Activated CD8-positive, alpha-beta memory T cell treated with anti-CD3 and anti-CD28 coated beads, Interleukin-2, amount 50 U/mL, for 48 hours (primary cell): ENCODE measurements around the gene SRP72.
"Not testable (repeated sequence)": the region's sequence is repeated elsewhere in the genome, so short reads cannot be mapped to it uniquely, and the experiment has no call there.

Source experiments
- DNase-seq: peaks from one replicate; pipeline ENCODE4 v3.0.0-alpha.2; 2020

The SRP72 gene, protein sequence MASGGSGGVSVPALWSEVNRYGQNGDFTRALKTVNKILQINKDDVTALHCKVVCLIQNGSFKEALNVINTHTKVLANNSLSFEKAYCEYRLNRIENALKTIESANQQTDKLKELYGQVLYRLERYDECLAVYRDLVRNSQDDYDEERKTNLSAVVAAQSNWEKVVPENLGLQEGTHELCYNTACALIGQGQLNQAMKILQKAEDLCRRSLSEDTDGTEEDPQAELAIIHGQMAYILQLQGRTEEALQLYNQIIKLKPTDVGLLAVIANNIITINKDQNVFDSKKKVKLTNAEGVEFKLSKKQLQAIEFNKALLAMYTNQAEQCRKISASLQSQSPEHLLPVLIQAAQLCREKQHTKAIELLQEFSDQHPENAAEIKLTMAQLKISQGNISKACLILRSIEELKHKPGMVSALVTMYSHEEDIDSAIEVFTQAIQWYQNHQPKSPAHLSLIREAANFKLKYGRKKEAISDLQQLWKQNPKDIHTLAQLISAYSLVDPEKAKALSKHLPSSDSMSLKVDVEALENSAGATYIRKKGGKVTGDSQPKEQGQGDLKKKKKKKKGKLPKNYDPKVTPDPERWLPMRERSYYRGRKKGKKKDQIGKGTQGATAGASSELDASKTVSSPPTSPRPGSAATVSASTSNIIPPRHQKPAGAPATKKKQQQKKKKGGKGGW

GRCh38 chr4:56467284-56468096, at the start of gene SRP72:
SRP72 (plus strand) TSS chr4:56467617; CDS start chr4:56467636, 19 bp downstream.
- peak; percentile 90 for DNase-seq

DNA sequence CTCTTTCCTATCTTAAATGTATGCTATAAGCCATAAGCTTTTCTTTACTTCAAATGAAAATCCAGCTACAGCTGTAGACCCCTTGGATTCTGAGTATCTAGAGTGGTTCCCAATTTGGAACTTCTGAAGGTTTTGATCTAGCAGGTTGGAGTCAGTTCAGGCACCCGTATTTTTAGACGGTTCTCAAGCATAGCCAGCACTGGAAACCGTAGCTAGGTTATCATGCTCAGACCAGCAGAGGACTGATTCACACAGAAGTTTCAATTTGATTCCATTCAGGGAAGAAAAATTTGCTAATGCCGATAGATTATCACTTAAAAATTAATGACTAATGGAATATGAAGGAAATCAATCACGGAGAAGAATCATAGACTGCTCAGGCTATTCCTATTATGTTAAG, 43.2 kb upstream of the SRP72 start:
- no peak for DNase-seq

- DNase-seq, result no peak
Observed at GRCh38 chr4:56424697-56425514, 42.5 kb upstream of the SRP72 start.

- DNase-seq, result no peak
Observed at GRCh38 chr4:56425518-56425917, 41.9 kb upstream of the SRP72 start.

DNA sequence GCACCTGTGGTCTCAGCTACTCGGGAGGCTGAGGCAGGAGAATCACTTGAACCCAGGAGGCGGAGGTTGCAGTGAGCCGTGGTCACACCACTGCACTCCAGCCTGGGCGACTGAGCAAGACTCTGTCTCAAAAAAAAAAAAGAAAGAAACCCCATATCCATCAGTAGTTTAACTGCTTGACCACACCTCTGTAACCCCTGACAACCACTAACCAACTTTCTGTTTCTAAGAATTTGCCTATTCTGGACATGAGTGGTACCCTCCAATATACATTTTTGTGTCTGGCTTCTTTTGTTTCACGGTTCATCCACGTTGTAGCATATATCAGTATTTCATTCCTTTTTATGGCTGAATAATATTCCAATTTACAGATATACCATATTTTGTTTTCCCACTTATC, 41.1 kb upstream of the SRP72 start:
- DNase-seq, result no peak

DNA sequence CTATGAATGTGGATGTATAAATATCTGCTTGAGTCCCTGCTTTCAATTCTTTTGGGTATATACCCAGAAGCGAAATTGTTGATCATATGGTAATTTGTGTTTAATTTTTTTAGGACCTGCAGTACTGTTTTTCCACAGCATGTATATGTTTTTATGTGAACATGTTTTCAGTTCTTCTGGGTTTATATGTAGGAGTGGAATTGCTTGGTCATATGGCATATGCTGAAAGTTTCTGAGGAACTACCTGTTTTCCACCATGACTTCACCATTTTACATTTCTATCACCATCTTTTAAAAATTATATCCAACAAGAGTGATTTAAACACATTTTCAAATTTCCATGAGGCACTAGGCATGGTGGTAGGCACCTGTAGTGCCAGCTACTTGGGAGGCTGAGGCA, 40.2 kb upstream of the SRP72 start:
- no peak for DNase-seq

DNA sequence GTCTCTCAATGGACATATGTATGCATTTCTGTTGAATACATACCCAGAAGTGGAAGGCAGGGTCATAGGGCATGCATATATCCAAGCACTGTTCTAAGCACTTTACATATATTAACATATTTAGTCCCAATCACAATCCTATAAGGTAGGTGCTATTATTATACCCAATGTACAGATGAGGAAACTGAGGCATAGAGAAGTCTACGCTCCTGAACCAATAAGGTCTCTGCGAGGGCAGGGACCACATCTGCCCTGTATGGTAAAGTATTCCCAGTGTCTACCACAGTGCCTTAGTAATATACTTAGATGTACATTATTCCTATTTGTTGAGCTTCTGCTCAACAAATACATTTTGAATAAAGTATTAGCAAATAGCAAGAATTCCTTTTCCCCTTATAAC, 37.2 kb upstream of the SRP72 start:
- no peak for DNase-seq

DNA sequence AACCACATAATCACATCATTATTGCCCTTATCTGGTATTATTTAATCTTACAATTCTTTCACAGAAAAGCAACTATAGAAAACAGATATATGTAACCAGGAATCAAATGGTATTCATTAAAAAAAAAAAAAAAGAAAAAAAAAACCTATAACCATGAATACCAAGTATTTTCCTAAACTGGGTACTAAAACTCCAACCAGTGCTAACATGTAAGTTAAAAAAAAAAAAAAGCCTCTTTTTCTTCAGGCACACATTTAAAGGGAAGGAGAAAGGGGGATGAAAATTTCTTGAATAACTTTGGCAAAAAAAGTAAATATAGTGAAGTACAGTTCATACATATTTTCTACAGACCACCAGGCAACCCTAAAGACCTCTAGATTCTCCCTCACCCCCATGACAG, 34.1 kb upstream of the SRP72 start:
- DNase-seq, result no peak

GRCh38 chr4:56434599-56435139, 32.7 kb upstream of the SRP72 start:
- no peak for DNase-seq

DNA sequence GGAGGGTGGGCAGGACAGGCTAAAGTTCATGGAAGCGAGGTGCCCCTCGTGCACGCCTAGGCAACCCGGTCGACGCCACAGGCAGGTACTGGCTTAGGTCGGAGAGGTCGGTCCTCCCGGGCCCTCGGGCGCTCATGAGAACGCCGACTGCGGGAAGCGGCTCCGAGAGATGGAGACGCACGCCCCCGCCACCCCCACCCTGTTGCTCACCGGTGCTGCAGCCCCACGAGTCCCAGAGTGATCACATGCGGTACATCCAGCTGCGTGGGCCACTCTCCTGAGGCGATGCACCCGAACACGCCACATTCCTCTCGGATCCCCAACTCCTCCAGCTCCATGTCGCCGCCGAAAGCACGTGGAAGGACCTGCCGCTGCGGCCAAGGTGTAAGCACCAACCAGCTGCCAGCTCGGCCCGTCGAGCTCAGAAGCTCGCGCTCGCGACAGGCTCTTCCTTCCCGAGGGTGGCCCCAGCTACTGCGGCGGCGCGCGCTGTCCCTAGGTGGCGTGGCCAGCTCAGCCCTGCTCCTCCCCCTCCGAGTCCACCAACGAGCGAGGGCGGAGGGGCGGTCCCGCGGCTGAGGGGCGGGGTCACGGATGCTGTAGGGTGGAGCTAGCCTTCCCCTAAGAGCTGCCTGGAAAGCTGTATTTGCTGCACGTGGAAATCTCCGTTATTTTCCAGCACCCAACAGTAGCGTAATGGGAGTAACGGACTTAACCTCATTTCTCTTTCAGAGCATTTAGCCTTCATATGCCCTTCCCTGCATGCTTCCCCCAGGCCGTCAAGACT, 32.1 kb upstream of the SRP72 start, which contains the start of gene PPAT:
Gene PPAT (minus strand): TSS at position 476 of the 787 bp plus-strand sequence. CDS start 138 bp downstream, at position 338.
- DNase-seq, result peak; percentile 99

DNA sequence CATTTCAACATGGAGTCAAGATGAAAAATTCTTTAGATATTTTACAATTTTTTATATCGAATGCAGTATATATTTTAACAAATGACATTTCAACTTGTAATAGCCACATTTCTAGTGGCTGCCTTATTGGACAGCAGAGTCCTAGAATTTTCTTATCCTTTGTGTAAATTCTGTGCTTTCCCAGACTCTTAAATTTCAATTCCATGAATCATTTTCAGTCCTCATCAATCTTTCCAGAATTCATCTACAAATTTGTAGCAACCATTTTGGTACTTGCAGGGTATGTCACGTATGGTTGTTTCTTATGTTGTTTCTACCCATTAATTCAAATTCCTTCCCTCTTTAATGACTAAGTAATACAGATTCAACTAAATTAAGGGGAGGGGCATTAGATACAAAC, 28.7 kb upstream of the SRP72 start:
- DNase-seq, result no peak

DNA sequence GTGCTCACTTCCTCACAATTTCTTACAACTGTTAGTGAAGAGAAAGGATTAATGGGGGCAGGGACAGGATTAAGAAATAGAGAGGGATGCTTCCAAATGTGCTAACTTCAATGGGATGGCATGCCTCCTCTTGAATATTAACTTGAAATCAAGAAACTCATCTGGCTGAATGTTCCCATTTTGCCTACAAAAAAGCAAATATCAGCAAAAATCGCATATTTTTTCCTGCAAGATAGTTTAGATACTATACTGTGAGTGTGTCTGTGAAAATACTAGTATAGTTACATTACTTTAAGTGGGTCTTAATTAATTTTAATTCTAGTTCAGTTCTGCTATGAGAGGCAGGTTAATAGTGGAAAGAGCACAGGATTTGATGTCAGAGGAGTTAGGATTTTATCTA, 26.4 kb upstream of the SRP72 start:
- DNase-seq, result no peak

- DNase-seq, result no peak
Observed at GRCh38 chr4:56444719-56445118, 22.7 kb upstream of the SRP72 start.

DNA sequence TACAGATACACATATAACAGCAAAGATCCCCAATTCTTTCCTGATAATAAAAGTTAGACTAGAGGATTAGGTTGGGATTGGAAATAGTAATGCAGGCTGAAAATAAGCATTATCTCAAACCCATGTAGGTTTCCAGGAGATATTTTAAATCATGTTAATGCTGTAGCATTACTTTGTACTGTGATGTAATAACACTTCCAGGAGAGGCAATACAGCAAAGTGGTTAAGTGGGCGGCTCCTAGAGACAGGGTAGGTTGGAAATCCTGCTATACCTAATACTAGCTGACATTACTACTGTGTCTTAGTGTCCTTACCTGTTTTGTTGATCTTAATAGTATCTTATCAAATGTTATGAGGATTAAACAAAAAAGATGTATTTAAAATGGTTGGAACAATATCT, 21.7 kb upstream of the SRP72 start:
- DNase-seq, result no peak

- DNase-seq, result no peak
Observed at GRCh38 chr4:56448301-56448700, 19.1 kb upstream of the SRP72 start.

DNA sequence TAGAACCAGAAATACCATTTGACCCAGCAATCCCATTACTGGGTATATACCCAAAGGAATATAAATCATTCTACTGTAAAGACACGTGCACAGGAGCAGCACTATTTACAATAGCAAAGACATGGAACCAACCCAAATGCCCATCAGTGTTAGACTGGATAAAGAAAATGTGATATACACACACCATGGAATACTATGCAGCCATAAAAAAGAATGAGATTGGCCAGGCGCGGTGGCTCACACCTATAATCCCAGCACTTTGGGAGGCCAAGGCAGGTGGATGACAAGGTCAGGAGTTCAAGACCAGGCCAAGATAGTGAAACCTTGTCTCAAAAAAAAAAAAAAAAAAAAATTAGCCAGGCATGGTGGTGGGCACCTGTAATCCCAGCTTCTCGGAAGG, 17.9 kb upstream of the SRP72 start:
- DNase-seq, result not testable (repeated sequence)

- no peak for DNase-seq
Observed at GRCh38 chr4:56450342-56450741, 17.1 kb upstream of the SRP72 start.

GRCh38 chr4:56460085-56460484, 7.3 kb upstream of the SRP72 start:
- no peak for DNase-seq

GRCh38 chr4:56462157-56462556, 5.3 kb upstream of the SRP72 start:
- no peak for DNase-seq

DNA sequence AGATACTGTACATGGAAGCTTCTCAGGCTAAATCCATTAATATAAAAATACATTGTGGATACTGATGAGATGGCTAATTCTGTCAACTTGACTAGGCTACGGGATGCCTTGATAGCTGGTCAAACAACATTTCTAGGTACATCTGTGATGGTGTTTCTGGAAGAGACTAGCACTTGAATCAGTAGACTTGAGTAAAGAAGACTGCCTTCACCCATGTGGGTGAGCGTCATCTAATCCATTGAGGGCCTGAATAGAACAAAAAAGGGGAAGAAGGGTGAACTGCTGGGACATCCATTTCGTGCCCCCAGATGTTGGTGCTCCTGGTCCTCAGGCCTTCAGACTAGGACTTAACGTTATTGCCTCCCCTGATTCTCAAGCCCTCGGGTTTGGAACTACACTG, 3.7 kb upstream of the SRP72 start:
- no peak for DNase-seq

DNA sequence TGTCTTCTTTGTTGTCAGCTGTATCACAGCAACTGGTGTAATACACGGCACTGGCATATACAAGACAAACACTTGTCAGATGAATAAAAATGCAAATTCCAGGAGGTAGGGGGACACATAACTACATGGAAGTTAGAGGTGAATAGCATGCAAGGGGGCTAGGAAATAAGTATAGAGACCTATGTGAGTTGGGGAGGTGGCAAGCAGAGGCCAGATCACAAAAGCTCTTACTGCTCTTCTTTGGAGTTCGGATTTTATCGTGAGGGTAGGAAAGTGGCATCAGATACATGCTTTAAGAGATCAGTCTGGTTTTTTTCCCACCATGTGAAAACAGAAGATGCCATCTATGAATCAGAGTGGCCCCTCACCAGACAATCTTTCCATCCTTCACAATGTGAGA, 2.8 kb upstream of the SRP72 start:
- no peak for DNase-seq
